Activated CD8-positive, alpha-beta memory T cell treated with anti-CD3 and anti-CD28 coated beads for 36 hours (primary cell): Measurements from ENCODE around the gene DELE1. TPM values are rescaled to one million over a fixed set of nuclear protein-coding genes. Genes with fewer than 3 reads are reported as not detected.

Source experiments
- CTCF ChIA-PET: fragments of 350-600 bp; sonication (Branson Sonifier 250); formaldehyde crosslinking; loops from one replicate; lab custom pipeline; 2021; ENCODE audit warnings: antibody characterized with exemption; lab: Charles Lee
- POLR2A ChIA-PET: fragments of 350-600 bp; sonication (Branson Sonifier 250); formaldehyde crosslinking; loops from one replicate; lab custom pipeline; 2021; ENCODE audit warnings: antibody characterized with exemption; lab: Charles Lee
- total RNA-seq, 2 experiments: library from RNA; stranded (reverse); gene quantifications; one replicate each; pipeline ENCODE4 v1.2.3, GENCODE V29; 2021

Gene DELE1
- total RNA-seq, 2 experiments from 2014 or later, result 49.0 to 49.4 TPM

DNA sequence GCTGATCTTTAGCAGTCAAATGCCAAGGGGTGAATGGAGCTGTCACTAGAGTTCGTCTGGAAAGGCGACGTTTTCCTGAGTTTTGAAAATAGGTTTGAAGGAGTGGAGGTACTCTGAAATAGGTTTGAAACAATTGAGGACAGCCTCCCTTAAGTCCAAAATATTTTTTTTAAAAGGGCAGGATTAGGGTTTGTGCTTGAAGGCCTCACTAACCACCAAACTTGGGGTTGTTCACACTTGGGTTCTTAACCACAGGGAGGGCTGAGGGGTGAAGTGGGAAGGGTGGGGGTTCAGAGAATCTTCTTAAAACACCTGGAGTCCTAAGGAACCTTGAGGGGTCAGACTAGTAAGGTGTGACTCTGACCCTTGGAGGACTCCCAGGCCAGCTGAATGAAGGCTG lies 37.8 kb downstream of the DELE1 start:
- ChIA-PET CTCF (interaction anchor here (1.0 to 6.9 kb wide), 19 partner anchors 8 to 324 kb away, joined by 3 to 80 read pairs (median 7); partner anchors contain the start of genes DELE1, PCDH1, RELL2 and RNF14), POLR2A (interaction anchor here (0.5 to 1.5 kb wide), 4 partner anchors 8 to 311 kb away, joined by 3 to 4 read pairs (median 4); partner anchors contain the start of genes DELE1 and RNF14)

- ChIA-PET POLR2A (interaction anchor here (0.6 kb wide), 1 partner anchor 28 kb away, joined by 3 read pairs; no protein-coding TSS in a partner anchor), CTCF (interaction anchor here (0.9 to 1.4 kb wide), 3 partner anchors 85 to 272 kb away, joined by 4 to 6 read pairs (median 4); no protein-coding TSS in a partner anchor)
Observed at GRCh38 chr5:141963701-141964100, 40.0 kb downstream of the DELE1 start.

DNA sequence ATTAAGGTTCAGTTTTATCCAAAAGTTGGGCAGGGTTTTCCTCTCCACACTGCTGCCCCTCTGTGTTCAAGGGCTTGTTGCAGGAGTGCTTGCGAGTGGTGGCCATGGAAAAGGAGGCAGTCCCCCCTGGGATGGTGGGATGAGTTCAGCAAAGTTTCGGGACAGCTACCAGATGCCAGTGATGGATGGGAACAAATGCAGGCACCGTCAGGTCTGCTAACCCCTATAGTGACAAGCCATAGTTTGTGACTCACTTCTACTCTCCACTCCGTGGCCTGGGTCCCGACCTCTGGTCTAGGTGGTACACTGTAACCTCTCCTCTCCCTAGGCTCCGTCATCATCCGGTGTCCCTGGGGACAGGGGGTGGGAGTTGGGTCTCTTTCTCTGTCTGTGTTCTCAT lies 41.4 kb downstream of the DELE1 start:
- ChIA-PET POLR2A (no interaction called here), CTCF (no interaction called here)

GRCh38 chr5:141966275-141966962 lies 42.7 kb downstream of the DELE1 start:
- ChIA-PET CTCF (interaction anchor here (0.7 kb wide), 1 partner anchor 54 kb away, joined by 3 read pairs; no protein-coding TSS in a partner anchor), POLR2A (no interaction called here)

- CTCF ChIA-PET, result interaction anchor here (0.7 kb wide), 1 partner anchor 54 kb away, joined by 3 read pairs; no protein-coding TSS in a partner anchor
Observed at GRCh38 chr5:141966963-141967333, 43.3 kb downstream of the DELE1 start.

GRCh38 chr5:141968914-141969608 lies 45.4 kb downstream of the DELE1 start, which contains the start of gene RNF14:
RNF14 (plus strand) TSS chr5:141969105; CDS start chr5:141973589, 4,484 bp downstream.
- ChIA-PET CTCF (interaction anchor here (0.6 to 3.6 kb wide), 15 partner anchors 8 to 305 kb away, joined by 3 to 34 read pairs (median 4); partner anchors contain the start of genes GNPDA1, PCDH1 and PCDH12), POLR2A (interaction anchor here (0.6 to 1.9 kb wide), 11 partner anchors 8 to 332 kb away, joined by 3 to 17 read pairs (median 4); partner anchors contain the start of genes DELE1, HDAC3, NDFIP1 and RELL2)

More at GRCh38 chr5:141966963-141967333, 43.3 kb downstream of the DELE1 start:
- POLR2A ChIA-PET, result no interaction called here

- ChIA-PET CTCF (interaction anchor here (0.8 to 3.6 kb wide), 8 partner anchors 11 to 306 kb away, joined by 3 to 34 read pairs (median 8); partner anchors contain the start of genes GNPDA1 and PCDH12), POLR2A (interaction anchor here (0.6 to 1.9 kb wide), 11 partner anchors 9 to 333 kb away, joined by 3 to 17 read pairs (median 4); partner anchors contain the start of genes DELE1, HDAC3, NDFIP1 and PCDH12)
Observed at GRCh38 chr5:141969783-141970771, 46.4 kb downstream of the DELE1 start.

GRCh38 chr5:141973871-141974595 lies 50.4 kb downstream of the DELE1 start:
- CTCF ChIA-PET, result no interaction called here

GRCh38 chr5:141976176-141976575 lies 52.5 kb downstream of the DELE1 start:
- POLR2A ChIA-PET, result no interaction called here
- CTCF ChIA-PET, result interaction anchor here (0.5 to 1.6 kb wide), 5 partner anchors 16 to 683 kb away, joined by 3 to 7 read pairs (median 4); partner anchors contain the start of gene GNPDA1

More at GRCh38 chr5:141973871-141974595, 50.4 kb downstream of the DELE1 start:
- POLR2A ChIA-PET, result no interaction called here

GRCh38 chr5:141978389-141978788 lies 54.7 kb downstream of the DELE1 start:
- ChIA-PET POLR2A (no interaction called here), CTCF (no interaction called here)

DNA sequence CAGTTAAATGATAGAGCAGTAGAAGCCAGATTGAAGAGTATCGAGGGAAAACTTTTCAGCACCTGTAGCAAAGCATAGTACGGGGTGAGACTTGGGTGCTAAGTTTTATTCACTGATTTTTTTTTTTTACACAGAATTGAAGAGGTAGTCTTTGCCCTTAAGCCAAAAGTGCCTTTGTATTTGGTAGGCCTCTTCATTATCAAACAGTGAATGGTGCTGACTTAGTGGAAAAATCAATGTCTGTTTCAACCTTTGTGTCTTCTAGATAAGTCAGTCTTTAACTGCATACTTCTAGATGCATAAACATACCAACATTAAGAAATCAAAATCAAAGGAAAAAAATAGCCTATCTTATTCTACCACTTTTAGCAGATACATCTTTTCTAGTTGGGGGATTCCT lies 59.0 kb downstream of the DELE1 start:
- POLR2A ChIA-PET, result no interaction called here
- CTCF ChIA-PET, result no interaction called here

DNA sequence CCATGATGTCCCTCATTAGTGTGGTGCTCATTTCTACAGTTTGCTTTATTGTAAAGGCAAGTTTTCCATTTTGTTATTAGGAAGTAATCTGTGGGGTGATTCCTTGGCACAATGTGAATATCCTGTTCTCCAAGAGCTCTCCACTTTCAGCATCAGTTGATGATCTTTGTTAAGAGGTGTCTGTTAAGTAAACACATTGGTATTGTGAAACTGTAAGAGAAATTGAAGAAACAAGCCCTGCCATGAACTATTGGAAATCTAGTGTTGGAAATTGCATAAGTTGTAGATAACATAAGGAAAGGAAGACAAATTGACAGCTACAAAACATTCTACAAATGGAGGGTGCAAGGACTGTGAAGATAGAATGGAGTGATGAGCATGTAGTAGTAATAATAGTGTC lies 62.4 kb downstream of the DELE1 start:
- ChIA-PET CTCF (interaction anchor here (1.2 kb wide), 1 partner anchor 159 kb away, joined by 3 read pairs; no protein-coding TSS in a partner anchor), POLR2A (no interaction called here)

DNA sequence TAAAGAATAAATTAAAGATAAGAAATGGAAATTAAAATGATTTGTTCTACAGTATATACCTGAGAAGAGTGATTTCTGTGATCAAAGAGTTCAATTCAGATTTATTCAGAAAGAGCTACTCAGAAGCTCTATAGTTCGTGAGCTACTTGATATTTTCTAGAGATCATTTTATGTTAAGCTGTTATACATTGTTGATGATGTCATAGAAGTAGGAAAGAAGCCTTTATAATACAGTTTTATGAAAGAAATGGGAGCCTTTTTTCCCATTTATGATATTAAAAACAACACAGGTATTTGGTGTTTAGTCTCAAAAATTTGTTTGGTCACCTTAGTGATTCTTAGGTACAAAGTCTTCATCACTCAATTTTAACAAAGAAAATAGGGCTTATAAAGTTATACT lies 66.0 kb downstream of the DELE1 start:
- CTCF ChIA-PET, result interaction anchor here (0.6 to 5.6 kb wide), 4 partner anchors 21 to 250 kb away, joined by 3 to 30 read pairs (median 5); partner anchors contain the start of gene RNF14

More for the DNA sequence above, 66.0 kb downstream of the DELE1 start:
- POLR2A ChIA-PET, result no interaction called here

Other genes starting within 250 kb of the DELE1 start
- 1 to 10 TPM; 6.5 to 7.0 TPM for gene ARAP3, start 241.6 kb upstream of the DELE1 start, total RNA-seq
- gene PCDH1, start 45.5 kb upstream of the DELE1 start, total RNA-seq, result not detected
- gene PCDH12, start 34.3 kb downstream of the DELE1 start, total RNA-seq, result 1 to 10 TPM in 1 of 2 experiments, under 1 TPM in 1; 0.76 to 1.0 TPM
- 10 to 100 TPM; 45.9 to 47.8 TPM for gene RNF14, start 45.2 kb downstream of the DELE1 start, total RNA-seq
- 10 to 100 TPM; 81.7 to 85.3 TPM for gene GNPDA1, start 89.2 kb downstream of the DELE1 start, total RNA-seq
- 10 to 100 TPM; 84.4 to 84.9 TPM for gene NDFIP1, start 184.9 kb downstream of the DELE1 start, total RNA-seq